H9 (cell line): ENCODE results near the gene IER2. TPM values are rescaled to one million over a fixed set of nuclear protein-coding genes. Genes with fewer than 3 reads are reported as not detected.

Experiments used
- DNase-seq: peaks from one replicate; pipeline ENCODE4 v3.0.0-alpha.2; 2017
- H2AFZ ChIP-seq: one replicate; pipeline ENCODE4 v1.6.1; 2013; ENCODE audit warnings: mild to moderate bottlenecking, low read length, control low read depth, moderate library complexity
- H2AK5ac ChIP-seq: 2 replicates; pipeline ENCODE4 v1.6.1; 2013; ENCODE audit warnings: low read length, control low read depth, mixed read lengths; ENCODE audit not compliant: insufficient read length
- H2BK120ac ChIP-seq: one replicate; pipeline ENCODE4 v1.6.1; 2013; ENCODE audit warnings: low read depth, mild to moderate bottlenecking, low read length, control low read depth, inconsistent platforms; ENCODE audit not compliant: poor library complexity, severe bottlenecking
- H2BK12ac ChIP-seq: 2 replicates; pipeline ENCODE4 v1.6.1; 2013; ENCODE audit warnings: low read length, control low read depth, mixed read lengths, low read depth; ENCODE audit not compliant: insufficient read length
- H2BK15ac ChIP-seq: 2 replicates; pipeline ENCODE4 v1.6.1; 2013; ENCODE audit warnings: low read depth, low read length, control low read depth
- H2BK20ac ChIP-seq: one replicate; pipeline ENCODE4 v1.6.1; 2013; ENCODE audit warnings: low read depth, mild to moderate bottlenecking, low read length, control low read depth, inconsistent platforms; ENCODE audit not compliant: poor library complexity, severe bottlenecking
- H2BK5ac ChIP-seq: 2 replicates; pipeline ENCODE4 v1.6.1; 2013; ENCODE audit warnings: low read length, control low read depth, mixed read lengths; ENCODE audit not compliant: insufficient read length
- H3K14ac ChIP-seq: 2 replicates; pipeline ENCODE4 v1.6.1; 2013; ENCODE audit warnings: low read length, control low read depth; ENCODE audit not compliant: insufficient read depth
- H3K18ac ChIP-seq: 2 replicates; pipeline ENCODE4 v1.6.1; 2013; ENCODE audit warnings: low read depth, mild to moderate bottlenecking, mixed read lengths, low read length, control low read depth; ENCODE audit not compliant: insufficient read length
- H3K23ac ChIP-seq: 2 replicates; pipeline ENCODE4 v1.6.1; 2013; ENCODE audit warnings: low read length, control low read depth, mixed read lengths, low read depth; ENCODE audit not compliant: insufficient read length
- H3K23me2 ChIP-seq: 2 replicates; pipeline ENCODE4 v1.6.1; 2013; ENCODE audit warnings: low read depth, mild to moderate bottlenecking, mixed read lengths, low read length, control low read depth; ENCODE audit not compliant: insufficient read length, poor library complexity, severe bottlenecking
- H3K27ac ChIP-seq: 2 replicates; pipeline ENCODE4 v1.5.1; 2013; ENCODE audit warnings: low read length, control low read depth, mixed read lengths, low read depth; ENCODE audit not compliant: insufficient read length
- H3K27me3 ChIP-seq: 2 replicates; pipeline ENCODE4 v1.6.1; 2013; ENCODE audit warnings: low read length, control low read depth, inconsistent platforms; ENCODE audit not compliant: insufficient read depth
- H3K4ac ChIP-seq: 2 replicates; pipeline ENCODE4 v1.6.1; 2013; ENCODE audit warnings: low read depth, mild to moderate bottlenecking, control low read depth, inconsistent platforms, low read length, moderate library complexity
- H3K4me1 ChIP-seq: 2 replicates; pipeline ENCODE4 v1.6.1; 2013; ENCODE audit warnings: low read length, control low read depth, inconsistent platforms; ENCODE audit not compliant: insufficient read depth
- H3K4me2 ChIP-seq: 2 replicates; pipeline ENCODE4 v1.6.1; 2013; ENCODE audit warnings: low read length, control low read depth, mixed read lengths; ENCODE audit not compliant: insufficient read length, insufficient read depth
- H3K56ac ChIP-seq: 2 replicates; pipeline ENCODE4 v1.6.1; 2013; ENCODE audit warnings: low read depth, mild to moderate bottlenecking, mixed read lengths, low read length, control low read depth; ENCODE audit not compliant: insufficient read length
- H3K79me1 ChIP-seq: 2 replicates; pipeline ENCODE4 v1.6.1; 2013; ENCODE audit warnings: low read depth, mild to moderate bottlenecking, moderate library complexity, low read length, control low read depth, inconsistent platforms; ENCODE audit not compliant: insufficient read depth, poor library complexity, severe bottlenecking
- H3K79me2 ChIP-seq: 2 replicates; pipeline ENCODE4 v1.6.1; 2013; ENCODE audit warnings: low read length, control low read depth, inconsistent platforms; ENCODE audit not compliant: insufficient read depth
- H3K9ac ChIP-seq: 2 replicates; pipeline ENCODE4 v1.6.1; 2013; ENCODE audit warnings: low read length, control low read depth, mixed read lengths; ENCODE audit not compliant: insufficient read length; ENCODE audit errors: extremely low read depth
- H3K9me3 ChIP-seq: one replicate; pipeline ENCODE4 v1.6.1; 2013; ENCODE audit warnings: low read depth, low read length, inconsistent platforms; ENCODE audit not compliant: control insufficient read depth
- H3T11ph ChIP-seq: one replicate; pipeline ENCODE4 v1.6.1; 2013; ENCODE audit warnings: mild to moderate bottlenecking, low read length, control low read depth, inconsistent platforms
- H4K20me1 ChIP-seq: one replicate; pipeline ENCODE4 v1.6.1; 2013; ENCODE audit not compliant: control insufficient read depth, insufficient read length, insufficient read depth
- H4K5ac ChIP-seq: 2 replicates; pipeline ENCODE4 v1.6.1; 2013; ENCODE audit warnings: low read depth, mild to moderate bottlenecking, mixed read lengths, low read length, control low read depth; ENCODE audit not compliant: insufficient read length
- H4K8ac ChIP-seq: replicated peaks from 2 replicates; pipeline ENCODE4 v1.6.1; 2013; ENCODE audit warnings: low read length, control low read depth, mixed read lengths, low read depth; ENCODE audit not compliant: insufficient read length
- H4K91ac ChIP-seq: 2 replicates; pipeline ENCODE4 v1.6.1; 2013; ENCODE audit warnings: low read depth, mild to moderate bottlenecking, moderate library complexity, mixed read lengths, low read length, control low read depth; ENCODE audit not compliant: insufficient read length
- H3K27ac Mint-ChIP-seq, 3 experiments: 2 replicates in 2 of 3; 3 replicates in 1 of 3; pipeline ENCODE4 v1.8.0; 2020 to 2021; ENCODE audit warnings: mixed read lengths in 3 of 3, mild to moderate bottlenecking in 1 of 3, moderate library complexity in 1 of 3
- H3K27me3 Mint-ChIP-seq: 2 replicates; pipeline ENCODE4 v1.8.0; 2021; ENCODE audit warnings: low read depth, mild to moderate bottlenecking, moderate library complexity, mixed read lengths
- H3K36me3 Mint-ChIP-seq, 3 experiments: 2 replicates in 2 of 3; 3 replicates in 1 of 3; pipeline ENCODE4 v1.8.0; 2020 to 2021; ENCODE audit warnings: low read depth in 3 of 3, mixed read lengths in 3 of 3; ENCODE audit not compliant: insufficient read depth in 1 of 3
- H3K4me1 Mint-ChIP-seq, 2 experiments: 2 replicates each; pipeline ENCODE4 v1.8.0; 2020; ENCODE audit warnings: mixed read lengths in 2 of 2
- H3K4me3 Mint-ChIP-seq, 2 experiments: 2 replicates in 1 of 2; 3 replicates in 1 of 2; pipeline ENCODE4 v1.8.0; 2020 to 2021; ENCODE audit warnings: mild to moderate bottlenecking in 2 of 2, mixed read lengths in 2 of 2, moderate library complexity in 1 of 2
- H3K9me3 Mint-ChIP-seq, 2 experiments: 2 replicates in 1 of 2; 3 replicates in 1 of 2; pipeline ENCODE4 v1.8.0; 2020; ENCODE audit warnings: mild to moderate bottlenecking in 2 of 2, mixed read lengths in 2 of 2, moderate library complexity in 1 of 2
- CTCF ChIP-seq: fragments of 200-600 bp; sonication (generic); conservative IDR thresholded peaks from 3 replicates; pipeline ENCODE4 v1.8.0; 2021; ENCODE audit warnings: antibody characterized with exemption, mild to moderate bottlenecking
- WGBS: extraction: QIAGEN DNeasy Blood & Tissue Kit; methylation state at CpG from one replicate; pipeline ENCODE4 v1.1.7; 2013; ENCODE audit warnings: missing lambda C conversion rate, low lambda C conversion rate, mixed read lengths; ENCODE audit not compliant: insufficient read length; ENCODE audit errors: extremely low coverage; 5-methylcytosine and 5-hydroxymethylcytosine counted together
- long read RNA-seq: library from polyadenylated mRNA; unstranded; transcript quantifications from one replicate; pipeline ENCODE4 v2.0.0, GENCODE V29; 2020
- total RNA-seq: library from RNA; stranded (reverse); gene quantifications from 2 replicates; pipeline ENCODE4 v1.2.1, GENCODE V29; 2021

IER2 gene, protein sequence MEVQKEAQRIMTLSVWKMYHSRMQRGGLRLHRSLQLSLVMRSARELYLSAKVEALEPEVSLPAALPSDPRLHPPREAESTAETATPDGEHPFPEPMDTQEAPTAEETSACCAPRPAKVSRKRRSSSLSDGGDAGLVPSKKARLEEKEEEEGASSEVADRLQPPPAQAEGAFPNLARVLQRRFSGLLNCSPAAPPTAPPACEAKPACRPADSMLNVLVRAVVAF
- 160 and 165 TPM in 2 replicates for total RNA-seq
- long read RNA-seq, transcript IER2-201 (2 exons, 2,085 nt): minor isoform, 10 of 2,384 reads
- long read RNA-seq, transcript IER2-203 (1 exons, 2,934 nt): major isoform, 2,360 of 2,384 reads
- long read RNA-seq, partial matches to known transcripts: 0 of 2,384 reads
- long read RNA-seq, other reads (novel, unspliced or antisense): 11 of 2,384 reads

GRCh38 chr19:13150187-13150930, at the start of gene IER2, which contains the start of gene STX10:
Gene IER2 (plus strand): TSS chr19:13150411. CDS start chr19:13153187, 2,776 bp downstream.
Gene STX10 (minus strand): TSS chr19:13150375. CDS start chr19:13150173, 202 bp downstream.
- H3K9ac ChIP-seq: peak within 1 kb of the TSS; percentile 86
- H3K27ac ChIP-seq: peak within 1 kb of the TSS; percentile 8
- peak within 1 kb of the TSS; percentile 91 for H3K18ac ChIP-seq
- H4K91ac ChIP-seq: no peak within 1 kb of the TSS
- peaks cover 8 to 9% of the 10 kb centered on the region in 2 experiments; a peak in 4 of 5 replicates for H3K9me3 Mint-ChIP-seq
- H2BK20ac ChIP-seq: no peak within 1 kb of the TSS
- no CpG with 5 or more reads among the region's 51 CpGs for WGBS
- no peak within 1 kb of the TSS for H2BK5ac ChIP-seq
- H3K27me3 ChIP-seq: no peaks in the 10 kb centered on the region
- no peak within 1 kb of the TSS for H2BK15ac ChIP-seq
- peak within 1 kb of the TSS; percentile 67 for H3K4me2 ChIP-seq
- peaks cover 22% of the 10 kb centered on the region for H3K23me2 ChIP-seq
- H4K20me1 ChIP-seq: no peaks in the 10 kb centered on the region
- peak; percentile 47; the same call in 2 of the 3 replicates for TF ChIP-seq CTCF
- H2AFZ ChIP-seq: no peak within 1 kb of the TSS
- H3K4me1 ChIP-seq: no peaks in the 10 kb centered on the region
- H3K56ac ChIP-seq: no peak within 1 kb of the TSS
- H2AK5ac ChIP-seq: no peak within 1 kb of the TSS
- DNase-seq: peak; percentile 94
- peak within 1 kb of the TSS; percentile 98 to 100 (median 100) for H3K27ac Mint-ChIP-seq
- H3K23ac ChIP-seq: no peak within 1 kb of the TSS
- H3K4me3 Mint-ChIP-seq: peak within 1 kb of the TSS; percentile 97 to 98
- no peak within 1 kb of the TSS for H4K5ac ChIP-seq
- H2BK12ac ChIP-seq: no peak within 1 kb of the TSS
- H3K36me3 Mint-ChIP-seq: peaks cover 18 to 23% (median 18%) of the 10 kb centered on the region in 3 experiments
- H4K8ac ChIP-seq: no peak within 1 kb of the TSS
- peaks cover 17% of the 10 kb centered on the region; the same call in 1 of the 2 replicates for H3K79me2 ChIP-seq
- peak within 1 kb of the TSS; percentile 86 for H3K14ac ChIP-seq
- H3K79me1 ChIP-seq: no peaks in the 10 kb centered on the region
- H3K9me3 ChIP-seq: no peaks in the 10 kb centered on the region
- H2BK120ac ChIP-seq: peak within 1 kb of the TSS; percentile 1
- H3K4me1 Mint-ChIP-seq: peaks cover 13 to 14% of the 10 kb centered on the region in 2 experiments
- no peak within 1 kb of the TSS for H3T11ph ChIP-seq
- no peak within 1 kb of the TSS; the same call in 1 of the 2 replicates for H3K4ac ChIP-seq
- peaks cover 10% of the 10 kb centered on the region; the same call in 1 of the 2 replicates for H3K27me3 Mint-ChIP-seq
